Transverse colon (tissue), 4 donors: Measurements from ENCODE around the gene NOL9. TPM values are rescaled to one million over a fixed set of nuclear protein-coding genes. Genes with fewer than 3 reads are reported as not detected.

ENCODE experiments used
- DNase-seq: peaks from one replicate; pipeline ENCODE4 v3.0.0-alpha.2; 2019
- H3K27ac ChIP-seq, 4 donors: fragments of 200-600 bp; sonication (generic); 2 replicates each; pipeline ENCODE4 v1.5.1; 2016 to 2018; ENCODE audit warnings: inconsistent platforms in 4 of 4
- H3K27me3 ChIP-seq: fragments of 200-600 bp; sonication (generic); 2 replicates; pipeline ENCODE4 v1.5.1; 2017; ENCODE audit warnings: inconsistent platforms
- H3K36me3 ChIP-seq, 4 donors: fragments of 200-600 bp; sonication (generic); 2 replicates each; pipeline ENCODE4 v1.5.1; 2017 to 2019; ENCODE audit warnings: inconsistent platforms in 4 of 4
- H3K4me1 ChIP-seq, 4 donors: fragments of 200-600 bp; sonication (generic); 2 replicates each; pipeline ENCODE4 v1.5.1; 2017 to 2020; ENCODE audit warnings: inconsistent platforms in 4 of 4
- H3K4me3 ChIP-seq, 4 donors: fragments of 200-600 bp; sonication (generic); 1 replicate in 1 of 4; 2 replicates in 3 of 4; pipeline versions ENCODE4 v1.5.1 to v1.6.1; 2017 to 2019; ENCODE audit warnings: inconsistent platforms in 4 of 4
- H3K9me3 ChIP-seq, 2 donors: fragments of 200-600 bp; sonication (generic); 2 replicates each; pipeline ENCODE4 v1.5.1; 2017 to 2019; ENCODE audit warnings: inconsistent platforms in 2 of 2
- EP300 ChIP-seq: sonication (generic); formaldehyde crosslinking; IDR thresholded peaks from one replicate; pipeline ENCODE4 v1.6.1; 2017; ENCODE audit warnings: antibody characterized with exemption, low read depth
- POLR2A ChIP-seq: fragments of 450-650 bp; IDR thresholded peaks from one replicate; pipeline ENCODE4 v1.6.1; 2016; ENCODE audit warnings: antibody characterized with exemption, mild to moderate bottlenecking, moderate library complexity
- POLR2AphosphoS5 ChIP-seq, 3 donors: sonication (generic); formaldehyde crosslinking; IDR thresholded peaks; one replicate each; pipeline ENCODE4 v1.6.1; 2016; ENCODE audit warnings: antibody characterized with exemption in 3 of 3
- WGBS, 2 donors: methylation state at CpG; one replicate each; pipeline ENCODE4 v1.1.5; 2018; ENCODE audit warnings: low coverage in 1 of 2; 5-methylcytosine and 5-hydroxymethylcytosine counted together
- in situ Hi-C, 4 donors: fragments of 200-750 bp; cut with MboI; loops; one replicate each; pipeline versions ENCODE4 v1.15.0 to v1.15.1; 2017; ENCODE audit warnings: low sequenced_read_pairs in 3 of 4, low pct_ligation_motif_present in 1 of 4, low pct_unique_long_range_greater_than_20kb in 1 of 4
- intact Hi-C: fragments of 100-400 bp; cut with DNase I; formaldehyde crosslinking; loops from one replicate; pipeline ENCODE4 v1.15.1; 2023; ENCODE audit warnings: low total_unique reads
- total RNA-seq, 4 donors: library from RNA; depleted of rRNA; stranded (reverse); fragments of >200 nt; gene quantifications; one replicate each; pipeline ENCODE4 v1.1.0, GENCODE V29; 2016
- TF ChIP-seq, protein P1 (sequence below), 5 experiments: fragments of 200-600 bp in 3 of 5; fragments of 450-650 bp in 2 of 5; sonication (generic) in 3 of 5; IDR thresholded peaks; 1 replicate in 2 of 5; 2 replicates in 3 of 5; pipeline ENCODE4 v1.5.1; 2016 to 2017; ENCODE audit warnings: antibody characterized with exemption in 5 of 5, inconsistent platforms in 3 of 5, mild to moderate bottlenecking in 2 of 5, moderate library complexity in 1 of 5

The NOL9 gene
- total RNA-seq, 4 donors from 2014 or later, result 8.0 to 30.0 (median 13.8) TPM

GRCh38 chr1:6585081-6585722 is 30.9 kb upstream of the NOL9 start:
- DNase-seq, result no peak
- WGBS, 2 donors, result 94% methylated on average over 12 of the region's 12 CpGs; no CpG with 5 or more reads in 1 of the 2 donors
- in situ Hi-C loops, result no loop called here
- intact Hi-C loops, result no loop called here
- Histone ChIP-seq H3K4me3 (no peak overlapping the region), H3K27ac (no peak overlapping the region), H3K36me3 (peaks cover 0 to 16% (median 4%) of the 10 kb centered on the region in 4 donors), H3K9me3 (no peaks in the 10 kb centered on the region), H3K4me1 (peaks cover 12 to 45% (median 36%) of the 10 kb centered on the region in 4 donors), H3K27me3 (no peaks in the 10 kb centered on the region)
- TF ChIP-seq EP300, result no peak

DNA sequence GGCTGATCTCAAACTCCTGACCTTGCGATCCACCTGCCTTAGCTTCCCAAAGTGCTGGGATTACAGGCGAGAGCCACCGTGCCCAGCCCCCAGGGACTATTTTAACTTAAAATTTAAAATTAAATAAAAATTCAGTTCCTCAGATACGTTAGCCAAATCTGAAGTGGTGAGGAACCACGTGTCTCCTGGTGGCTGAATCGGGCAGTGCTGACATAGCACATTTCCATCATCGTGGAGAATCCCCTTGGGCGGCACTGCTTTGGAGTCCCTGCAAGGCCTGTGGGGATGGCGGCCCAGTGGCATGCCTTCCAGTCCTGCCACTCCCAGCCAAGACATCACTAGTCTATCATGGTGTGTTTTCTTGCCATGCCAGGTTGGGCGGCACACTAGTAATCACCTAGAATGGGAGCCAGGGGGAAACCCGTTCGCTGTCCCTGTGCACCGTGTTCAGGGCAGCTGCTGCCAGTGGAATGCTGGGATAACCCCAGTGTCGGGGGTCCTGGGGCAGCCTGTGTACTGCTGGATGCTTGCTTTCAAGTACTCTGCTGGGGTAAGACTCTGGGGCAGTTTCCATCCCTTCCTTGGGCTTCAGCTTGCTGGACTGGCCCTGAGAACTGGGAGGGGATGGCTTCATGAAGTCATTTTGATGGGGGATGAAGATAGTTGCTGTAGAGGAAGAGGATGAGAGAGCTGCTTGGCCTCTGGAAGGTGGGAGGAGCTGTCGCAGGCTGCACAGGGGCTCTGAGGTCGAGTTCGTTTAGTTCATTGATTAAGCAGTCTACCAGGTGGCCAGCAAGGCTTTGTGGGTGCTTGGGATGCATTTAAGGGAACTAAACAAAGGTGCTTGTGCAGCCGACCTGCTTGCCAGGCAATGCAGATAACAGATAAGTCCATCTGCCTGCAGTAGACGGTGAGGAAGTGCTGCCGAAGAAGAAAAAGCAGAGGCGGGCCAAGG is 30.1 kb upstream of the NOL9 start:
- WGBS, 2 donors, result 82 to 88% methylated on average over 5 to 21 of the region's 21 CpGs
- no peak for TF ChIP-seq POLR2A
- TF ChIP-seq, protein P1, sequence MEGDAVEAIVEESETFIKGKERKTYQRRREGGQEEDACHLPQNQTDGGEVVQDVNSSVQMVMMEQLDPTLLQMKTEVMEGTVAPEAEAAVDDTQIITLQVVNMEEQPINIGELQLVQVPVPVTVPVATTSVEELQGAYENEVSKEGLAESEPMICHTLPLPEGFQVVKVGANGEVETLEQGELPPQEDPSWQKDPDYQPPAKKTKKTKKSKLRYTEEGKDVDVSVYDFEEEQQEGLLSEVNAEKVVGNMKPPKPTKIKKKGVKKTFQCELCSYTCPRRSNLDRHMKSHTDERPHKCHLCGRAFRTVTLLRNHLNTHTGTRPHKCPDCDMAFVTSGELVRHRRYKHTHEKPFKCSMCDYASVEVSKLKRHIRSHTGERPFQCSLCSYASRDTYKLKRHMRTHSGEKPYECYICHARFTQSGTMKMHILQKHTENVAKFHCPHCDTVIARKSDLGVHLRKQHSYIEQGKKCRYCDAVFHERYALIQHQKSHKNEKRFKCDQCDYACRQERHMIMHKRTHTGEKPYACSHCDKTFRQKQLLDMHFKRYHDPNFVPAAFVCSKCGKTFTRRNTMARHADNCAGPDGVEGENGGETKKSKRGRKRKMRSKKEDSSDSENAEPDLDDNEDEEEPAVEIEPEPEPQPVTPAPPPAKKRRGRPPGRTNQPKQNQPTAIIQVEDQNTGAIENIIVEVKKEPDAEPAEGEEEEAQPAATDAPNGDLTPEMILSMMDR (IDR thresholded peaks at IDR 0.05), result peak in 2 of 5 experiments; percentile 24
- Histone ChIP-seq H3K27me3 (no peaks in the 10 kb centered on the region), H3K27ac (no peak overlapping the region), H3K4me1 (peaks cover 14 to 45% (median 38%) of the 10 kb centered on the region in 4 donors), H3K9me3 (no peaks in the 10 kb centered on the region), H3K36me3 (peaks cover 0 to 9% (median 1%) of the 10 kb centered on the region in 4 donors), H3K4me3 (no peak overlapping the region)
- intact Hi-C loops (no loop called here), in situ Hi-C loops (no loop called here)
- no peak for DNase-seq

DNA sequence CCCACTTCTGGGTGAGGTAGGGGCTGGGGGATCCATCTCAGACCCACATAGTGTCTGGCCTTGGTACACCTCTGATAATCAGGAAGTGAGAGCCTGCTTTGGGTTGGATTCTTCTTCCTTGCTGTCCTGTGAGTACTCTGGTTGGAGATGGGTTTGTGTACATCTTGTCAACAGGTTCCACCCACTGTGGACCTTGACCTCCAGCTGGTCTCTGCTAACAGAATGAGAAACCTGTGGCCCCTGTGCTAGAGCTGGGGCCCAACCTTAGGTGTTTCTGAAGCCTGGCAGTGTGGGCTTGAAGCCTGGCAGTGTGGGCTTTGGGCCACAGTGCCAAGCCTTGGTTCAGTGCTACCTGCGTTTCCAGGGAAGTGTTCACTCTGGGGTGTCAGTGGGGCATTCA is 28.1 kb upstream of the NOL9 start:
- DNase-seq, result peak; percentile 88
- Histone ChIP-seq H3K36me3 (no peaks in the 10 kb centered on the region), H3K27ac (peak overlapping the region; percentile 89 to 98 (median 96)), H3K9me3 (no peaks in the 10 kb centered on the region), H3K4me1 (peaks cover 17 to 39% (median 37%) of the 10 kb centered on the region in 4 donors), H3K27me3 (no peaks in the 10 kb centered on the region), H3K4me3 (peak overlapping the region in 1 of 4 donors; percentile 98)
- WGBS, 2 donors, result 83% methylated on average over 1 of the region's 1 CpG; no CpG with 5 or more reads in 1 of the 2 donors
- intact Hi-C loops (no loop called here), in situ Hi-C loops (no loop called here)
- TF ChIP-seq, protein P1 (IDR thresholded peaks at IDR 0.05), result no peak
- TF ChIP-seq POLR2A (peak; percentile 65), POLR2AphosphoS5 (IDR thresholded peaks at IDR 0.05) (peak; percentile 35 to 81 (median 81)), EP300 (no peak)

GRCh38 chr1:6581561-6582305 is 27.4 kb upstream of the NOL9 start:
- WGBS, 2 donors, result 44 to 49% methylated on average over 9 to 10 of the region's 10 CpGs
- peak; percentile 31 for DNase-seq
- intact Hi-C loops (no loop called here), in situ Hi-C loops (no loop called here)
- peak overlapping the region in 1 of 4 donors; percentile 98 for H3K4me3 ChIP-seq
- TF ChIP-seq POLR2AphosphoS5 (IDR thresholded peaks at IDR 0.05) (no peak), POLR2A (no peak), EP300 (no peak)
- TF ChIP-seq, protein P1 (IDR thresholded peaks at IDR 0.05), result no peak
- H3K9me3 ChIP-seq, result no peaks in the 10 kb centered on the region
- H3K27me3 ChIP-seq, result no peaks in the 10 kb centered on the region
- H3K4me1 ChIP-seq, result peaks cover 17 to 37% (median 35%) of the 10 kb centered on the region in 4 donors
- H3K27ac ChIP-seq, result peak overlapping the region; percentile 89 to 98 (median 96)
- no peaks in the 10 kb centered on the region for H3K36me3 ChIP-seq
